ENCODE results near the gene ARHGAP32.

ARHGAP32 gene

GRCh38 chr11:129106788-129107187 lies 85.3 kb downstream of the ARHGAP32 start:
- no peak for DNase-seq

DNA sequence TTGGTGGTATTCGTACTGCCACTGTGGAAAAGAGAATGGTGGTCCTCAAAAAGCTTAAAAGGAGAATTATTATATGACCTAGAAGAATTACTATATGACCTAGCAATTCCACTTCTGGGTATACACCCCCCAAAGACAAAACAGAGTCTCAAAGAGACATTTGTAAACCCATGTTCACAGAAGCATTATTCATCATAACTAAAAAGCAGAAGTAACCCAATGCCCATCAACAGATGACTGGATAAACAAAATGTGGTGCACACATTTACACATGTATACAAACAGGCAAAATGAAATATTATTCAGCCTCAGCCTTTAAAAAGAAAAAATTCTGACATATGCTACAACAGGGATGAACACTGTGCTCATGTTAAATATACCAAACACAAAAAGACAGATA lies 89.4 kb downstream of the ARHGAP32 start:
- DNase-seq: no peak

GRCh38 chr11:129102225-129102624 lies 89.9 kb downstream of the ARHGAP32 start:
- no peak for DNase-seq

GRCh38 chr11:129093283-129093682 lies 98.8 kb downstream of the ARHGAP32 start:
- no peak for DNase-seq

- no peak for DNase-seq
Measured at GRCh38 chr11:129090056-129090455, 102.1 kb downstream of the ARHGAP32 start.

GRCh38 chr11:129089279-129089678 lies 102.8 kb downstream of the ARHGAP32 start:
- DNase-seq: no peak

DNA sequence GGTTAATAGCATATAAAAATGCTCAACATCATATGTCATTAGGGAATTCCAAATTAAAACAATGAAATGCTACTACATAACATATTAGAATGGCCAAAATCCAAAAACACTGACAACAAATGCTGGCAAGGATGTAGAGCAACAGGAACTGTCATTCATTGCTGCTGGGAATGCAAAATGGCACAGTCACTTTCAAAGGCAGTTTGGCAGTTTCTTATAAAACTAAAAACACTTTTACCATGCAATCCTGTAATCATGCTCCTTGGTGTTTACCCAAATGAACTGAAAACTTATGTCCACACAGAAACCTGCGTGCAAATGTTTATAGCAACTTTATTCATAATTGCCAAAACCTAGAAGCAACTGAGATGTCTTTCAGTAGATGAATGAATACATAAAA lies 105.1 kb downstream of the ARHGAP32 start:
- no peak for DNase-seq

DNA sequence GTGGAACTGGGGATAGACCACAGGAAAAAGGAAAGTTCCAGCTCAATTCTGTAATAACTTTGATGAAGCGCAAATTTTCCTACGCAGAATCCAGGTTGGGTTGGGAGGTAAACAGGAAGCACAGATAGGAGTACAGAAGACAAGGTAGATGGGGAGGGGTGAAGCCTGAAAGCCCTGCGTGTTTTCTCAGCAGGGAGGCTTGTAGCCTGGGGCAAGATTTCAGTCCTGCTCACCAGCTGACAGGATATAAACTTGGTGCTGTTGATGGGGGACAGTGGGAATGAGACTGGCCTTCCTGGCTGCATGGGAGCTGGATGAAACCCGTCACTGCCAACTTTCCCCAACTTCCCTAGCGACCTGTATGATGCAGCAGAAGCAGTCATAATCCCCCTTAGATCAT lies 114.9 kb downstream of the ARHGAP32 start:
- no peak for DNase-seq

DNA sequence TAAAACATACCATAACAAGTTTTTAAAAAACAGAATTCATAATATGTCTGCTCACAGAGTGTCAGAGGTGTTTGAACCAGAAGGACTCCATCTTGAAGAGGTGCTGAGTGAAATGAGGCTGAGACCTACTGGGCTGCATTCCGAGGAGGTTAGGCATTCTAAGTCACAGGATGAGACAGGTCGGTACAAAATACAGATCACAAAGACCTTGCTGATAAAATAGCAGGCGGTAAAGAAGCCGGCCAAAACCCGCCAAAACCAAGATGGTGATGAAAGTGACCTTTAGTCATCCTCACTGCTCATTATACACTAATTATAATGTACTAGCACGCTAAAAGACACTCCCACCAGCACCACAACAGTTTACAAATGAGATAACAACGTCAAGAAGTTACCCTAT lies 116.4 kb downstream of the ARHGAP32 start:
- DNase-seq: no peak

DNA sequence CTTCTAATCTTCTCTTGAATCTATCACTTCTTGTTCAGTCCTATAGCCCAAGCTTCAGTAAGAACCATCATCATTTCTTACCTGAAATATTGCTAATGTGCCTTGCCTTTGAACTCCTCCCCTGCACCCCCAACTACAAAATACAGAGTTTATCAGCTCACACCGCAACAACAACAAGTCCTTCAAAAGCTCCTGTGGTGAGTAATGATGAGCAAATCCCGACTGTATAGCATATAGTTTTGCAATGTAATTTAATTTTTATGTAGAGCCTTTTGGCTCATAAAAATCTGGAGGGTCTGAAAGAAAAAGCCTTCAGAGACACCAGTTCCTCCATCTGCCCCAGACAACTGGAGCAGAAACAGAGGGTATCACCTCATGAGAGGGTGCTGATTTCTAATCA lies 124.7 kb downstream of the ARHGAP32 start:
- no peak for DNase-seq

DNA sequence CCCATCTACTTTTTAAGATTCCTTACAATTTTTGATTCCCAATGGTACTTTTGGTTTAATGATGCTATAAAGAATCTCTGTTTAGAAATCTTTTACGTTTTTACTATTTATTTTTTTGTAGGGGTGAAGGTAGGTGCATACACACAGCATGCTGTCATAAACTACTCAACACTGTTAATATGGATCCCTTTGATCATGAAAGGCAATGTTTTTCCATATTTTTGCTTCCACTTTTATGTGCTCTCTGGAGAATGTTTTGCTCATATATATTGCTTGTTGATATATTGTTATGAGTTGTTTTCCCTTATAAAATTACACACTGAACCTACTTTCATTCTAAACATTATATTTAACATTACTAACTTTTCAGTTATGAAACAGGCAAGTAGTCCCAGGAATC lies 125.9 kb downstream of the ARHGAP32 start:
- DNase-seq: no peak

DNA sequence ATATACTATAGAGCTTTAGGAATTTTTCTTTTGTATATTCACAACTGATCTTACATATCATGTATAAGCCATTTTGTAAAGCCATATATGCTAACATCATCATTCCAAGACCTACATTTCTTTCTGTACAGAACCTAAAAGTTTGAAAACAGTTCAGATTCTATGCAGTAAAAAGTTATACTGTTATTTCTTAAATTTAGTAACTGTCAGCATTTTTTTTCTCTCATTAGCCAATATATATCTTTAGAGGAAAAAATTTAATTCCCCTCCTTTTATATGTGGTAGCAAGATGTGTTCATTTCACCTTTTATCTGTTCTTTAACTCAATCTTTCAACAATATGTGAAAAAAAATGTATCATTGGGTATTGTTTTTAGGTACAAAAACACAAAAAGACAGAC lies 129.0 kb downstream of the ARHGAP32 start:
- DNase-seq: no peak

- no peak for DNase-seq
Measured at GRCh38 chr11:129061492-129062230, 130.5 kb downstream of the ARHGAP32 start.

GRCh38 chr11:129056916-129057315 lies 135.2 kb downstream of the ARHGAP32 start:
- no peak for DNase-seq

GRCh38 chr11:129055196-129055595 lies 136.9 kb downstream of the ARHGAP32 start:
- no peak for DNase-seq

- DNase-seq: no peak
Measured at GRCh38 chr11:129048911-129049310, 143.2 kb downstream of the ARHGAP32 start.

DNA sequence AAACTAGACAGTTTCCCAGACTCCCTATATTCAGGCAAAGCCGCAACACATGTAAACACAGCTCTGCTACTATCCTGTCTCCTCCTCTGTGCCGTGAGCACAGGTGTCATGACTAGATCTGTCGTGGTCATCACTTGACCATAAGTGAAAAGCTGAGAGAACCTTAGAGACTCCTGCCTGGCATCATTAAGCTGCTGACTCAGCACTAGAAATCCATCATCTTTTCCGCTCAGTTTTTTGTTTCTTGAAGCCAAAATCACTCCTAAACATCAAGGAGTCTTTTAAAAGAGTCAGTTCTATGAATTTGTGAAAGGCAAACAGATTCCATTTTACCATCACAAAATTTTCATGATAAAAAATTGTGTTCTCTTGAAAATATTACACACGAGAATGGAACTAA lies 147.0 kb downstream of the ARHGAP32 start:
- no peak for DNase-seq

DNA sequence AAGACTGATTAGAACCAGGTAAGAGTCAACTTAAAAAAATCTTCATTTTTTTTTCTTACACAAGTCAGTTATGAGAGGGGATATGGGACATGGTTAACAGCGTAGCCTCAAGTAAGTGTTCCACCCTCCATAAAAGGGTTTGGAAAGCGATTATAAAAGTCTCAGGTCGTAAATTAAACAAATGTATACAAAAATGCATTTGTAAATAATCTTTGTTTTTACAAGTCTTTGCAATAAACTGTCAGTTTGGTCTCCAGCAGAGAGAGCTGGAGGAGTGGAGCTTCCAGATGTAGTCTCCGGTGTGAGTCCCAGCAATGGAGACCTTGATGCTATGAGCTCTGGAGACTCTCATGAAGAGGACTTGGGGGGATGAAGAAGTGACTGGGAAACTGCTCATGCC lies 149.6 kb downstream of the ARHGAP32 start:
- DNase-seq: no peak

- no peak for DNase-seq
Measured at GRCh38 chr11:129041611-129042018, 150.5 kb downstream of the ARHGAP32 start.

DNA sequence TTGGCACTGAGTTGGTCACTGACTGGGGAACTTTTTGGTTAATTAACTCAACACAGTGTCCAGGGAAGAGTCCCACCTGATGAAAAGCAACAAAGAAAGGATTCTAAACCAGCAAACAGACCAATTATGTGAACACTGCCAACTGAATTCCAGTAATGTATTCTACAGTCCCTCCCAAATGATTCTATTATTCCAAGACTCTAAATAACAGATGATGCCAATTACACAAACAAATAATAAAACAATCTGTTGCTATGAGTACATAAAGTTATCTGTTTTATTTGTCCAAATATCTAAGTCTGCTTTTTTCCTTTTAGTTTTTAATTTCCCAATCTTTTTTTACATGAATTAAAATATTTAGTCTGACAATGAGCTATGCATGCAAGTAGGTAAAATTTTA lies 151.2 kb downstream of the ARHGAP32 start:
- DNase-seq: no peak

- no peak for DNase-seq
Measured at GRCh38 chr11:129035244-129035643, 156.9 kb downstream of the ARHGAP32 start.

GRCh38 chr11:129034001-129034400 lies 158.1 kb downstream of the ARHGAP32 start:
- DNase-seq: no peak

DNA sequence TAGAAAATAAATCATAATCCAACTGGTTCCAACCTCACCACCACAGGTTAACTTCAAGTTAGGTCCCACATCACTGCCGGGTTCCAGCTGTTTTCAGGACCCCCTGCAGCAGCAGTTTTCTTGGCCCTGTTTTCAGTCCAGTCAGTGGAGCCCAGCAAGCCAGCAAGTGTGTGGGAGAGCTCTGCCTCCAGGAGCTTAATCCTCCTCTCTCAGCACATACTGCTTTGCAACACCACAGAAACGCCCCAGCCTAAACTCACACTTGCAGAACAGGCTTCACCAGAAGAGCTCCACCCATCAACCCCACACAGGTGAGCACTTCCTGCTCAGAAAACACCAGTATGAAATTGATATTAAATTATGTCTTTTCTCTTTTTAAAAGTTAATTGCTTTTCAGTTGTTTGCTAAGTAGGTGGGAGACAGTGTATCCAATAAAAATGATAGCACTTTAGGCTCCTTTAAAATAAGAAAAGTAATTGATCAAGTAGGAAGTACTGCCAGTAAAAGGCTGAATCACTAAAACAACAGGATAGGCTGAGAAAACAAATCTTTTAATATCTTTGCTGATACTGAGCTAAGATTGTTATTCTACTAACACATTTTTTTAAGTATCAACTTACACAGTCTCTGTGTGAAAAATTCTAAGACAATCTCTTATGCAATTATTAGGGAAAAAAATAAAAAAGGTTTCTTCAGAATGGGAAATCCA lies 168.0 kb downstream of the ARHGAP32 start:
- no peak for DNase-seq

DNA sequence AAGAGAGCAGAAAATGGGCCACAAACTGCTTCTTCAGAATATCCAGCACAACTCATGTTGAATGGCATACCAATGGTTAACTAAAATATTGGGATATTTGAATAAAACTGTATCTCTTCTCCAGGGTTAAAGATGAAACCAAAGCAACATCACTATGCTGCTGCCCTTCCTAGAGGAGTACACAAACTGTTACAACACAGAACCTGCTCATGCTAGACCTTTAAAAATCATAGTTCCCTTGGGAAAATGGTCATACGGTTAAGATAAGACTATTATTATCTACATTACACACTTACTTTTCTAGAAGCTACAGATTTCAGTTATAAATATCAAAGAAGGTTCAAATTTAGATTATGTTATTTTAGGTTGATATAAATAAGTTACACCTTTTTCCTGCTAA lies 170.8 kb downstream of the ARHGAP32 start:
- no peak for DNase-seq

GRCh38 chr11:129018991-129019390 lies 173.1 kb downstream of the ARHGAP32 start:
- DNase-seq: no peak
